GM18951 (cell line): Measurements from ENCODE around the gene ZNG1C.
"Not testable (repeated sequence)": the region's sequence is repeated elsewhere in the genome, so short reads cannot be mapped to it uniquely, and the experiment has no call there.

Source experiments
- in situ Hi-C: fragments of 300-500 bp; cut with MboI; formaldehyde crosslinking; loops from one replicate; pipeline ENCODE4 v1.12.0; 2022; ENCODE audit warnings: low sequenced_read_pairs, mixed read lengths, inconsistent platforms; ENCODE audit not compliant: unreplicated experiment

ZNG1C gene

GRCh38 chr9:68342265-68343025, 100.7 kb downstream of the ZNG1C start:
- in situ Hi-C loops = not testable (repeated sequence)

GRCh38 chr9:68343242-68343641, 101.5 kb downstream of the ZNG1C start:
- in situ Hi-C loops = not testable (repeated sequence)

- in situ Hi-C loops = not testable (repeated sequence)
Measured at GRCh38 chr9:68343992-68344391, 102.2 kb downstream of the ZNG1C start.
